GM12892 (cell line): ENCODE results near the gene TAS2R16.

Experiments
- POLR2A ChIP-seq: IDR thresholded peaks from 2 replicates; pipeline ENCODE4 v1.6.1; 2011; ENCODE audit warnings: low read depth, low read length, control low read depth
- POLR2AphosphoS5 ChIP-seq: IDR thresholded peaks from 2 replicates; pipeline ENCODE4 v1.6.1; 2011; ENCODE audit warnings: low read depth, low read length, control low read depth

DNA sequence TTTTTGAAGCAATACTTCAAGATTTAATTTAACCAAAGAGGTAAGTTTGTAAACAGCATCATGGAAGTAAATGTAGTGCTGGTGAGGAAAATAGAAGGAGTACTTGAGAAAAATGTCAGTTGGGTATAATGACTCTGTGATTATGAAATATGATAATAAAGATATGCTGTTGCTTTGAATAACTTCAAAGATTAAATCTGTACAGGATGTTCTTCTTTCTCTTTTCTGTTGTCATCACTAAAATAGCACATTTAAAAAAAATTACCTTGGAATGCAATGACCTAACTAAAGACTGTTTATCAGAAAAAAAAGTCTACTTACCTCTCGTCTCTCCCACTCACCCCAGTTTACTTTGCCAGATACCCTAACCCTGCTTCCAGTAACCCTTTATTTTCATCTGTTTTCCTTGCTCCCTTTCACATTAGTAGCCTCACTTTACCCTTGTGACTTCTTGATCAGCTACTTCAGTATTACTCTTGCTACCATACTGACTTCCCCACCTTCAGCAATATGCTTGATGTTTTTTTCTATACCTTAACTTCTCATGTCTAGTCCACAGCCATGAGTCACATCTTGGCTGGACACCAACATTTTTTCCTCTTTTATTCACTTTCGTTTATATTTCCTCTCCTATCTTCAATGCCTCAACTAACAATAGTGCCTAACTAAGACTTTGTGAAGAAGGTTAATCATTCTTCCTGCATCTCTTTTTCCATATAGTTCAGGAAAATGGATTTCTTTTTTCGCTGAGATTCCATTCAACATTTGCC, 29.7 kb upstream of the TAS2R16 start:
- TF ChIP-seq POLR2A (no peak), POLR2AphosphoS5 (no peak)
